GM13977 (cell line): ENCODE data around the gene EIF2AK3.

Experiments
- DNase-seq: peaks from one replicate; pipeline ENCODE4 v3.0.0; 2012; ENCODE audit warnings: low spot score
- CTCF ChIP-seq: IDR thresholded peaks from 2 replicates; pipeline ENCODE4 v1.5.1; 2012; ENCODE audit warnings: mild to moderate bottlenecking, control low read depth; ENCODE audit not compliant: insufficient read depth; ENCODE audit errors: extremely low read depth, missing control alignments
- in situ Hi-C: fragments of 300-500 bp; cut with MboI; formaldehyde crosslinking; loops from one replicate; pipeline ENCODE4 v1.12.0; 2022; ENCODE audit warnings: low sequenced_read_pairs, low pct_unique_long_range_greater_than_20kb, mixed read lengths, inconsistent platforms; ENCODE audit not compliant: unreplicated experiment

The EIF2AK3 gene

GRCh38 chr2:88521445-88522073 is 105.7 kb downstream of the EIF2AK3 start:
- no peak for DNase-seq
- in situ Hi-C loops: no loop called here

GRCh38 chr2:88517759-88518201 is 109.5 kb downstream of the EIF2AK3 start:
- no peak for TF ChIP-seq CTCF
- DNase-seq: no peak
- in situ Hi-C loops: no loop called here

More at GRCh38 chr2:88521445-88522073, 105.7 kb downstream of the EIF2AK3 start:
- TF ChIP-seq CTCF: no peak
